Inflammatory macrophage treated with lipopolysaccharide for 4 hours (primary cell): Measurements from ENCODE around the gene SUFU.
"Not testable (repeated sequence)": the region's sequence is repeated elsewhere in the genome, so short reads cannot be mapped to it uniquely, and the experiment has no call there.

Experiments
- DNase-seq: peaks from one replicate; pipeline ENCODE4 v3.0.0-alpha.2; 2020

Gene SUFU

DNA sequence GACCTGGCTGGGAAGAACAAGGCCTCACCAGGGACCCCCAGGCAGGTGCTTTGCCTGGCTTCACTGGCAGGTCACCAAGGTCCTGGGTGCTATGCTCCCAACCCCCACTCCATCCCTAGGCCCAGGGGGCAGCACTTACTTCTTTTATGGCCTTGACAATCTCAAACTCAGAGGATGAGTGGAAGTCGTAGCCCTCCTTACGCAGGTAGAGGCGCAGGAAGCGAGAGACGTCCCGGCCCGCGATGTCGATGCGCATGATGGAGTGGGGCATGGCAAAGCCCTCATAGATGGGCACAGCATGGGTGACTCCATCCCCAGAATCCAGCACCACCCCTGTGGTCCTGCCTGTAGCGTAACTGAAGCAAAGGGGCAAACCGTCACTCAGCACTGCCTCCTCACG lies 19.8 kb upstream of the SUFU start:
- DNase-seq: no peak

DNA sequence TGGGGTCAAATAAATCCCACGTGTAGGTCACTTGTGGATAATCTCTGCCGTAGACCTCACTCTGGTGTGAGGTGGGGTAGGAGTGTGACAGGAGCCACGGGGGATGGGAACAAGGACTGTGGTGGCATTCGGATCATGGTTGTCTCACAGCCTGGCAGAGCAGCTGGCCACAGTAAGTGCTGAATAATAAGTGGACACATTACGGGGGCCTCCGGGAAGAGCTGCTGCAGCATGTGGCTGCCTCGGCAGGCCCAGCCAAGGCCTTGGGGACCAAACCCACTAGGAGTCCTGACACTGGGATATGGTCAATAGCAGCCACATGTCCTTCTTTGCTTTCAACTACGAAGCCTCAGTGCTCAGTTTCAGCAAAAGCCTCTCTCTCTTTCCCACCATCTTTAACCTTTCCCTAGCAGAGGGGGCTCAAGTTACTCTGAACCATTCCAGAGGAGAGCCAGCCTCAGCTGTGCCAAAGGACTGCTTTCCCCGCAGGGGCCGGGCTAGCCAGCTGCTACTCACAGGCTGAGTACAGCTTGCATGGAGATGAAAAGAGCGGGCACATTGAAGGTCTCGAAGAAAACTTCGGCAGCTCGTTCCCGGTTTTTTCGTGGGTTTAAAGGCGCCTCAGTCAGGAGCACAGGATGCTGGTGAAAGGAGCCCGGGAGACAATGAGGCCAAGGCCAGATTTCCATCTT lies 18.5 kb upstream of the SUFU start:
- DNase-seq: no peak

DNA sequence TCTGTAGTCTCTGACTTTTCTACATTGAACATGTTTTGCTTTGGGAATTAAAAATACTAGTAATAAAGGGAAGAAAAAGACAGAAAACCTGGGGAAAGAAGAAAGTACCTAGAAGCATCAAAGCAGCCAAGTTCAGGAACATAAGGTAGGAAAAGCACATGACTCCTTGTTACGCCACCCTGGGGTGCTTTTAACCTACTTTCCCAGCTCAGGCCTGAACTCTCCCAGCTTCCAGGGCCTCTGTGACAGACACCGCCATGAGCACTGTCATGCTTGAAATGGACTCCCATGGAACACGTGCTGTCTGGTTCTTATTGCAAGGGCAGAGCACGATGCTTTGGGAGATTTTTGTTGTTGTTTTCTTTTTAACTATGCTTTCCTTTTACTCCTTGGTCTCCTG lies 12.6 kb upstream of the SUFU start:
- no peak for DNase-seq

DNA sequence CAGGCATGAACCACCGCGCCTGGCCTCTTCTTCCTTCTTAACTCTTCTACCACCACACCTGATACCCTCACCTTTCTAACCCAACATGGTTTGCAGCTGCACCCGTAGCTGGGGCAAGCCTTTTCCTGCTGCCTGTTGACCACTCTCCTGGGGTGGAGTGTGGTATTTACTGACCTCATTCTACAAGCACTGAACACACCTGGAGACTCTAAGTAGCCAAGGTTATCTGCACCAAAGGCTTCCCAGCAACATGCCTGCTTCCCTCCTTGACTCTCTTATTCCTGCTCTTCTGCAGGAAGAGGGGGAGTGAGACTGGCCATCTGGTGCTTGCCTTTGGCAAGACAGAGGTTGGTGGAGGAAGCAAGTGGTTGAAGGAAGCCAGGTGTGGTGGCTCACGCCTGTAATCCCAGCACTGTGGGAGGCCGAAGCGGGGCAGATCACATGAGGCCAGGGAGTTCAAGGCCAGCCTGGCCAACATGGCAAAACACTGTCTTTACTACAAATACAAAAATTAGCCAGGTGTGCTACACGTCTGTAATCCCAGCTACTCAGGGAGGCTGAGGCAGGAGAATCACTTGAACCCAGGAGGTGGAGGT lies 11.3 kb upstream of the SUFU start:
- no peak for DNase-seq

GRCh38 chr10:102492983-102493382 lies 10.8 kb upstream of the SUFU start:
- DNase-seq: no peak

GRCh38 chr10:102493771-102494170 lies 10.0 kb upstream of the SUFU start:
- no peak for DNase-seq

DNA sequence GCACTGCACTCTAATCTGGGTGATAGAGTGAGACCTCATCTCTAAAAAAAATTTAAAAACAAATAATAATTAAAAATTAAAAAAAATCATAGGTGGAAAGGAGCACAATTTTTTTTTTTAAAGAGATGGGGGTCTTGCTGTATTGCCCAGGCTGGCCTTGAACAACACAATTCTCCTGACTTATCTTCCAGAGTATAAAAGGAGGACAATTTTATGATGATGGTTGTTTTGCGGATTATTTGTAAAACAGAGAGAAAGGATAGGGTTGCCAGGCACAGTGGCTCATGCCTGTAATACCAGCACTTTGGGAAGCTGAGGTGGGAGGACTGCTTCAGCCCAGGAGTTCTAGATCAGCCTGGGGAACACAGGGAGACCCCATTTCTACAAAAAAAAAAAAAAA lies 6.2 kb upstream of the SUFU start:
- no peak for DNase-seq

GRCh38 chr10:102499356-102499755 lies 4.4 kb upstream of the SUFU start:
- peak; percentile 54 for DNase-seq

DNA sequence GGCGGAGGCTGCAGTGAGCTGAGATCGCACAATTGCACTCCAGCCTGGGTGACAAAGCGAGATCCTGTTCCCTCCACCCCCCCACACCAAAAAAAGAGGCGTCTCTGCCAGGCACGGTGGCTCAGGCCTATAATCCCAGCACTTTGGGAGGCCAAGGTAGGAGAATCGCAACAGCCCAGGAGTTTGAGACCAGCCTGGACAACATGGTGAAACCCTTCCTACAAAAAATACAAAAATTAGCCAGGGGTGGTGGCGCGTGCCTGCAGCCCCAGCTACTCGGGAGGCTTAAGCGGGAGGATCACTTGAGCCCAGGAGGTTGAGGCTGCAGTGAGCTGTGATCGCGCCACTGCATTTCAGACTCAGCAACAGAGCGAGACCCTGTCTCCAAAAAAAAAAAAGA lies 3.1 kb upstream of the SUFU start:
- not testable (repeated sequence) for DNase-seq

- DNase-seq: peak; percentile 32
These were observed 2.4 kb upstream of the SUFU start for GRCh38 chr10:102501201-102502028.

DNA sequence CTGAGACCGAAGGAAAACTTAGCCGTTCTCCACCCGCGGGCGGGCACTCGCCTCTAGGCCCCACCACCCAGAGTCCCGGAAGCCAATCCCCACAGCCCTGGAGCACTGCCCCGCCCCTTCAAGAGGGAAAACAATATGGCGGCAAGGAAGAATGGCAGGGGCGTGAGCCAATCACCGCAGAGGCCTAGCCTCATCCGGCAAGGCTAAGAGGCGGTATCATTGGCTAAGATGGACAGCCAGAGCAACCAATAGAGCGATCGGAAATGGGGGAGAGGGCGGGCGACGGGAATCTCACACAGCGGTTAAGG lies 1.8 kb upstream of the SUFU start:
- DNase-seq: peak; percentile 99

- peak; percentile 95 for DNase-seq
These were observed 1.2 kb upstream of the SUFU start, which contains the start of gene ACTR1A for GRCh38 chr10:102502337-102503151. Gene ACTR1A, minus strand, starts transcription at chr10:102502712. Its CDS starts 65 bp downstream, at chr10:102502647.

DNA sequence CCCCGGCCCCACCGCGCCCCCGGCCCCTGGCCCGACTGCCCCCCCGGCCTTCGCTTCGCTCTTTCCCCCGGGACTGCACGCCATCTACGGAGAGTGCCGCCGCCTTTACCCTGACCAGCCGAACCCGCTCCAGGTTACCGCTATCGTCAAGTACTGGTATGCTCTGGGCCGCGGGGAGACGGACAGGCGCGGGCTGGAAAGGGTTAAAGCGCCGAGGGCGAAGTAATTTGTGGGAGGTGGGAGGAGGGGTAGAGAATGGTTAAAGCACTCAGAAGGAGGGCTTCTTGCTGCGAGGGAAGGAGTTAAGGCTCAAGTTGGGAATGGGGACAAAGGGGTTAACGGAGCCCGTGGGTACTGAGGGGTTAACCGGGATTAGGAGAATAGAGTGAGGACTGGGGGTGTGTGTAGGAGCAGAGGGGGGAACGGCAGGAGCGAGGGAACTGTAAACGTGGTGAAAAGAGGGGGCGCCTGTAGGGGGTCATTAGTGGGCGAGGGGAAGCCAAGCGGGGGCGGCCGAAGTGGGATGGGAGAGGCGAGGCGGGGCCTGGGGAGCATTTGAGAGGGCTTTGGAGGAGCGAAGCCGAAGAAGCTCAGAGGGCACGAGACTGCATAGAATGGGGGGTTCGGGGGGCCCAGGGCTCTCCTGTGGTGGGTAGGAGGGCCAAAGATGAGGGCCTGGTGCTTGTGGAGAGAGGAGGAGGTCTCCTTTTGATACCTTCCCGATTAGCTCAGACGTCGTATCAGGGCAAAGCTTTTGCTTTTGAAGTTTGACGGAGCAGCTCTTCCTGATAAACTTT lies 605 bp downstream of the SUFU start:
- peak; percentile 56 for DNase-seq

DNA sequence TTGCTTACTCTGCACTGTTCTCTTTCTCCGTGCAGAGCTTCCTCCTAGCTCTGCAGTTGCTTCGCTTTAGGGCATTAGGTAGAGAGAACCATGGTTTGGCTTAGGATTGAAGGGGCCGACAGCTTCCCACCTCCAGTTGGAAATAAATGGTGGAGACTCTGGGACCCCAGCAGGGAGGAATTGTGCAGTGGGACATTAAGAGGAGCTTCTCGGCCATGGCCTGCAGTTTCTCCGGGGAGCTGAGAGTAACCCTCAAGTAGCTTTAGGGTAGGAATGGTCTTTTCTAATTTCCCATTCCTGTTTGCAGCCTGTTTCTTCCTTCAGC lies 1.2 kb downstream of the SUFU start:
- no peak for DNase-seq

GRCh38 chr10:102505462-102506115 lies 1.8 kb downstream of the SUFU start:
- DNase-seq: no peak

DNA sequence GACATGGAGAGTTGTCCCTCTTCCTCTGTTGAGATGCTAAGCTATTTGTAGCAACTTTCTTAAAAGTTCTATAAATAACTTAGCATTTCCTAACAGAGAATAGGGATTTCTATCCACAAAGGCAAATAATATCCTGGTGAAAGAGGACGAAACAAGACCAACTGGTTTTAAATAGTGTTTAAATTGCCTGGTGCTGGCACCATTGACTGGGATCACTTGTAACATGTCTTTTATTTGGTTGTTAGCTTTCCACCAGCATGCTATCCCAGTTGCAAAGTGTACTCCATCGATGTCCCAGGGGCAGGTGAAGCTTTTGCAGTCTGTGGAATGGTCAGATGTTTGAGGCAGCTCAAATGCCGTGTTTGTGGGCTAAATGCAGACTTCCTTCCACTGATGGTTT lies 3.7 kb downstream of the SUFU start:
- DNase-seq: no peak

DNA sequence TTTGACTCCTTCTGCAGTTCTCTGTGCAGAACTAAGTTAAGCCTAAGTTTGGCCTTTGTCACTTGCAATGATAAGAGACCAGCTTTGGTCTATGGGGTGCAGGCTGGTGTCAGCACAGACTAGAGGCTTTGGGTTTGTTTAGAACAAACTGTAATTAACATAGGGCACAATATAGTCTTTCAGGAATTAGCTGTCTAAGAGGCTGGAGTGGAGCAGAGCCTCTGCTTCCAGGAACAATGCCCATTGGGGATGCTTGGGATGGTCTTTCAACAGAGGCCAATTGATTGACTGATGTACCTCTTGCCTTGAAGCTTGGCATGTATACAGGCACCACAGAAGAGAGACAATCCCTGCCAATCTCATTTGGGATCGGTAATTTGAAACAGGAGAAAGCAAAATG lies 4.7 kb downstream of the SUFU start:
- no peak for DNase-seq

GRCh38 chr10:102509387-102509786 lies 5.6 kb downstream of the SUFU start:
- peak; percentile 84 for DNase-seq

DNA sequence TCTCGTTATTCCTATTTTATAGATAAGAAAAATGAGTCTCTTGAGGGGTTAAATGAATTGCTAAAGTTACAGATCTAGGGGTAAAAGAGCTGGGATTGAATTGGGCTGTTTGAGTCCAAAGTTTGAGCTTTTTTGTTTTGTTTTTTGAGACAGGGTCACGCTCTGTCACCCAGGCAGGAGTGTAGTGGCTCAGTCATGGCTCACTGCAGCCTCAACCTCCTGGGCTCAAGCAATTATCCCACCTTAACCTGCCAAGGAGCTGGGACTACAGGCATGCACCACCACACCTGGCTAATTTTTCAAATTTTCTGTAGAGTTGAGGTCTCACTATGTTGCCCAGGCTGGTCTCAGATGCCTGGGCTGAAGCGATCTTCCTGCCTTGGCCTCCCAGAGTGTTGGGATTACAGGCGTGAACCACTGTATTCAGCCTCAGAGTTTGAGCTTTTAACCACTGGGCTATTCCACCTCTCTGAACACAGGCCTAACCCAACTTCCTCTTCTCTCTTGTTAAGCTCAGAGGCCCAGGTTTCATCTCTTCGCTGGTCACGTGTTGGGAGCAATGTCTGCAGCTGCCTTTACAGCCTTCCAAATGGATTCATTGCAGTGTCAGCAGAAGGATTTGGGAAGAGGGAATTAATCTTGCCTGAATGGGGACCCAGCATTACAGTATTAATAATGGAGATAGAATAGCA lies 8.0 kb downstream of the SUFU start:
- peak; percentile 63 for DNase-seq

DNA sequence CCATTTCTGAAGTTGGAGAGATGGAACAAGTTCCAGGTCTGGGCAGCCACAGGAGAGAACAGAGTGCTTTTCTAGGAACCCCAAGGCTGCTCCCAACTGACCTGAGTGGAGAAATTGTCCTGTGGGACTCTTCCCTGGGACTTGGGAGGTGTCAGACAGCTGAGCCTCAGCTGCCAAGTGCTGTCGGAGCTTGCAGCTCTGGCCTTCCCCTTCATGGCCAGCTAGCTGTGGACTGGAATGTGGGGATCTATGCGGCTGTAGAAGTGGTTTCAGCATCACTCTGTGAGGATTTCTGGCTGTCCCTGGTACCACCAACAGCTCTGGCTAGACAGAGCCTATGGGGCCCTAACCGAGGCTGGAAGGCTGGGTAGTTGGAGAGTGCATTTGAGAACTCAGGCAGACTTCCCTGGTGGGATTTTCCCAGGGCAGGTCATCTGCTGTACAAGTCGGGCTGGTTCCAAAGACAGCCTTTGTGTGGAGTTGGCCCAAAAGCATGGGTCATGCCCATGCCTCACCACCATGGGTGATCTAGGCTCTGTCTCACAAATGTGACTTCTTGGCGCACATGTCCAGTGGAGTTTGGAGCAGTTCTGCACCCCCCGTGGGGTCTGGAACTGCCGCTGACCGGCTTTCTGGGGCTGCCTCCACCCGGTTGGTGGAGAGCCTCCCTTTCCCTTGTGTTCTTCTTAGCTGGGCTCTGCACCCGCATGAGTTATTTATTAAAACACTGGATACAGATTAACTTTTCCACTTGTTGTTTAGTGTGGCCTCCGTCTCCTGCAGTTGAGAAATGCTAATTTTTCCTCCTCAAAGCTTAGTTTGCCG lies 10.9 kb downstream of the SUFU start:
- DNase-seq: no peak
